CD8-positive, alpha-beta memory T cell (primary cell): ENCODE measurements around the gene PSMG4. TPM values are rescaled to one million over a fixed set of nuclear protein-coding genes. Genes with fewer than 3 reads are reported as not detected.

Source experiments
- CTCF ChIA-PET: fragments of 350-600 bp; sonication (Branson Sonifier 250); formaldehyde crosslinking; loops from one replicate; lab custom pipeline; 2021; ENCODE audit warnings: antibody characterized with exemption; lab: Charles Lee
- POLR2A ChIA-PET: fragments of 350-600 bp; sonication (Branson Sonifier 250); formaldehyde crosslinking; loops from one replicate; lab custom pipeline; 2021; ENCODE audit warnings: antibody characterized with exemption; lab: Charles Lee
- DNase-seq, 5 donors: peaks; one replicate each; pipeline versions ENCODE4 v3.0.0 to v3.0.0-alpha.2; 2020 to 2022; ENCODE audit warnings: mixed read lengths in 1 of 5
- H3K27ac ChIP-seq: one replicate; pipeline ENCODE4 v1.7.0; 2013; ENCODE audit warnings: low read depth, mild to moderate bottlenecking, low read length, moderate library complexity
- H3K27me3 ChIP-seq: 2 replicates; pipeline ENCODE4 v1.7.0; 2013; ENCODE audit warnings: low read length, mild to moderate bottlenecking; ENCODE audit not compliant: insufficient read depth, poor library complexity, severe bottlenecking
- H3K36me3 ChIP-seq: 2 replicates; pipeline ENCODE4 v1.7.0; 2013; ENCODE audit warnings: mild to moderate bottlenecking, low read length, moderate library complexity; ENCODE audit not compliant: insufficient read depth
- H3K4me1 ChIP-seq: 2 replicates; pipeline ENCODE4 v1.7.0; 2013; ENCODE audit warnings: mild to moderate bottlenecking, low read length, moderate library complexity; ENCODE audit not compliant: insufficient read depth
- H3K4me3 ChIP-seq: 2 replicates; pipeline ENCODE4 v1.7.0; 2013; ENCODE audit warnings: mild to moderate bottlenecking, low read length
- H3K9me3 ChIP-seq: 2 replicates; pipeline ENCODE4 v1.7.0; 2013; ENCODE audit warnings: mild to moderate bottlenecking, low read length
- H3K27ac Mint-ChIP-seq, 8 donors: one replicate each; pipeline ENCODE4 v1.8.0; 2020 to 2021; ENCODE audit warnings: mixed read lengths in 8 of 8, mild to moderate bottlenecking in 6 of 8, inconsistent platforms in 3 of 8, moderate library complexity in 3 of 8
- H3K27me3 Mint-ChIP-seq, 2 donors: one replicate each; pipeline ENCODE4 v1.8.0; 2020 to 2021; ENCODE audit warnings: mixed read lengths in 2 of 2, mild to moderate bottlenecking in 1 of 2, moderate library complexity in 1 of 2
- H3K36me3 Mint-ChIP-seq, 3 donors: one replicate each; pipeline ENCODE4 v1.8.0; 2020 to 2021; ENCODE audit warnings: mixed read lengths in 3 of 3, inconsistent platforms in 1 of 3, mild to moderate bottlenecking in 1 of 3
- H3K4me1 Mint-ChIP-seq, 3 donors: one replicate each; pipeline ENCODE4 v1.8.0; 2020 to 2021; ENCODE audit warnings: mixed read lengths in 3 of 3, inconsistent platforms in 1 of 3, mild to moderate bottlenecking in 1 of 3
- H3K4me3 Mint-ChIP-seq, 7 donors: one replicate each; pipeline ENCODE4 v1.8.0; 2020 to 2021; ENCODE audit warnings: mixed read lengths in 7 of 7, mild to moderate bottlenecking in 6 of 7, moderate library complexity in 4 of 7, inconsistent platforms in 2 of 7
- H3K9me3 Mint-ChIP-seq, 5 donors: one replicate each; pipeline ENCODE4 v1.8.0; 2020 to 2022; ENCODE audit warnings: mixed read lengths in 5 of 5, mild to moderate bottlenecking in 3 of 5, moderate library complexity in 2 of 5, inconsistent platforms in 1 of 5
- polyA plus RNA-seq: library from polyadenylated mRNA; unstranded; fragments of 300-500 nt; fragmentation: Illumina TruSeq; gene quantifications from one replicate; pipeline ENCODE4 v1.2.3, GENCODE V29; 2021
- total RNA-seq, 2 experiments: library from RNA; stranded (reverse); gene quantifications; one replicate each; pipeline ENCODE4 v1.2.3, GENCODE V29; 2021

The PSMG4 gene
- total RNA-seq (10 to 100 TPM; 24.4 to 25.2 TPM), polyA plus RNA-seq (50.4 TPM)

DNA sequence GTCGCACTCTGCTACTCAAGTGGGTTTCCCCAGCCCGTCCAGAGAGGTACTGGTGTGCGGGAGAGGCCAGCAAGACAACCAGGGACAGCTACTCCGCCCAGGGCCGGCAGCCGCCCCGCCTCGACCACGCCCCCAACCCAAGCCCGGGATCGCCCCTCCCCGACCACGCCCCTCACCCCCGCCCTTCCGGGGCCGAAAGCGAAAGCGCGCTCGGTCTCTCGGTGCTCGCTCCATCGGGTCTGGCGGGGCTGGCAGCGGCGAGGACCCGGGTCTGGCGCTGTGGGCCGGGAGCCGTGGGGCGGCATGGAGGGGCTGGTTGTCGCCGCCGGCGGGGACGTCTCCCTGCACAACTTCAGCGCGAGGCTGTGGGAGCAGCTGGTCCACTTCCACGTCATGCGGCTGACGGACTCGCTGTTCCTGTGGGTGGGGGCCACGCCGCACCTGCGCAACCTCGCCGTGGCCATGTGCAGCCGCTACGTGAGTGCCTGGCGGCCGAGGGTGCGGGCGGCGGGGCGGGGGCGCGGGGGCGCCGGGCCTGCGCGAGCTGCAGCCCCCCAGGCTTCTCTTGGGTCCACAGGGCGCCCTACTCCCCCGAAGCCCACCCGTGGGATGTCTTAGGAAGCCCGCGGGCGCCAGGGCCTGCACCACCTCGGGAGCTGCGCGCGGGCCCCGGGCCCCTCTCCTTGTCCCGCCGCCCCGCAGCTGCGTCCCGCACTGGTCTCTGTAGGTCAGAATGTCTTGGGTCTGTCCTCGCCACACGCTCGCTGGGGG, at the start of gene PSMG4:
Gene PSMG4 (plus strand): TSS at position 228 of the 771 bp plus-strand sequence. CDS start 76 bp downstream, at position 304.
- peaks cover 5% of the 10 kb centered on the region for H3K36me3 ChIP-seq
- Mint-ChIP-seq H3K27me3 (peaks cover 0 to 6% of the 10 kb centered on the region in 2 donors), H3K4me1 (peaks cover 38 to 47% (median 47%) of the 10 kb centered on the region in 3 donors), H3K4me3 (peak within 1 kb of the TSS; percentile 91 to 100 (median 96)), H3K36me3 (peaks cover 0 to 24% (median 0%) of the 10 kb centered on the region in 3 donors), H3K9me3 (no peaks in the 10 kb centered on the region), H3K27ac (peak within 1 kb of the TSS; percentile 85 to 99 (median 96))
- H3K4me1 ChIP-seq: peaks cover 33% of the 10 kb centered on the region
- ChIA-PET POLR2A (interaction anchor here (0.9 to 1.0 kb wide), 2 partner anchors 141 to 762 kb away, joined by 3 to 4 read pairs; partner anchors contain the start of gene BPHL), CTCF (interaction anchor here (0.8 to 2.2 kb wide), 7 partner anchors 7 to 138 kb away, joined by 3 to 7 read pairs (median 3); partner anchors contain the start of gene TUBB2A)
- no peaks in the 10 kb centered on the region for H3K27me3 ChIP-seq
- no peaks in the 10 kb centered on the region for H3K9me3 ChIP-seq
- H3K4me3 ChIP-seq: peak within 1 kb of the TSS; percentile 59
- H3K27ac ChIP-seq: peak within 1 kb of the TSS; percentile 65
- DNase-seq: peak; percentile 87 to 92 (median 92)

DNA sequence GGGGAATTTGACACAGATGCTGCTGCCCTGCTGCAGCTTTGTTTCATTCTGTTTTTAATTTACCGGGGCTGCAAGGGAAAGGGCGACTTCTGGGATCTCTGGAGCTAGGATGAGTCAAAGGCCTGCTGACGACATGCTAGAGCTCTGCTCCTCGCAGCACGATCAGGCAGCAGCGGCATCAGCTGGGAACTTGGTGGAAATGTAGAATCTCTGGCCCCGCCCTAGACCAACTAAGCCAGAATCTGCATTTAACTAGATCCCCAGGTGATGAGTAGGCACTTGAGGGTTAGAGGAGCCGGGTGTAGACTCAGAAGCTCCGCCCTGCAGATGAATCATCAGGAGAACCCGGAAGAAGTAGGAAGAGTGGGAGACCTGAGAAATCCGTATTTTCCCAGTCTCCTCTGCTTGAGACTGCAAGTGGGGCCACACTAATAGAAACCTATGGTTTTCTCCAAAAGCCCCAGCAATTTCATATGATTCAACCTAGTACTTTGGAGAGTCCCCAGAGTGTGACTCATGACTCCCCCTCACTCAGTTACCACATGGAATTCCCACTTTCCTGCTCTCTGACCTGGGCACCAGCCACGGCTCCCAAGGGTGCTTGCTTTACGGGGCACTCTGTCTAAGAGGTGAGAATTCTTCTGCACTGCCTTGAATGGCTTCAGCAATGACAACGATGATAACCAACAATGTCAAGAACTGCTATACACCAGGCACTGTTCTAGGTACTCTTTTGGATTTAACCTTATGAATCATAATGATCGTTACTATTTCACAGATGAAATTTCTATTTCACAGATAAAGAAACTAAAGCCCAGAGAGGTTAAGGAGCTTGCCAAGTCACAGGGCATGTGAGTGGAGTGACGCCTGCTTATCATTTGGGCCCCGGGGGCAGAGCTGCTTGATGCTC, 49.4 kb upstream of the PSMG4 start:
- H3K27ac ChIP-seq: peak overlapping the region; percentile 56
- H3K4me3 Mint-ChIP-seq: peak overlapping the region in 5 of 7 donors; percentile 34 to 62 (median 54)
- H3K4me1 ChIP-seq: no peaks in the 10 kb centered on the region
- CTCF ChIA-PET: interaction anchor here (0.9 to 2.0 kb wide), 3 partner anchors 22 to 84 kb away, joined by 3 to 6 read pairs (median 4); no protein-coding TSS in a partner anchor
- POLR2A ChIA-PET: no interaction called here
- no peak for DNase-seq
- H3K36me3 ChIP-seq: no peaks in the 10 kb centered on the region
- H3K27me3 Mint-ChIP-seq: peaks cover 10 to 46% of the 10 kb centered on the region in 2 donors
- no peaks in the 10 kb centered on the region for H3K9me3 ChIP-seq
- peaks cover 0 to 9% (median 2%) of the 10 kb centered on the region in 3 donors for H3K36me3 Mint-ChIP-seq
- H3K27ac Mint-ChIP-seq: peak overlapping the region in 1 of 8 donors; percentile 2
- peaks cover 4% of the 10 kb centered on the region for H3K27me3 ChIP-seq
- no peak overlapping the region for H3K4me3 ChIP-seq
- peaks cover 0 to 4% (median 2%) of the 10 kb centered on the region in 5 donors for H3K9me3 Mint-ChIP-seq
- peaks cover 10 to 16% (median 15%) of the 10 kb centered on the region in 3 donors for H3K4me1 Mint-ChIP-seq

DNA sequence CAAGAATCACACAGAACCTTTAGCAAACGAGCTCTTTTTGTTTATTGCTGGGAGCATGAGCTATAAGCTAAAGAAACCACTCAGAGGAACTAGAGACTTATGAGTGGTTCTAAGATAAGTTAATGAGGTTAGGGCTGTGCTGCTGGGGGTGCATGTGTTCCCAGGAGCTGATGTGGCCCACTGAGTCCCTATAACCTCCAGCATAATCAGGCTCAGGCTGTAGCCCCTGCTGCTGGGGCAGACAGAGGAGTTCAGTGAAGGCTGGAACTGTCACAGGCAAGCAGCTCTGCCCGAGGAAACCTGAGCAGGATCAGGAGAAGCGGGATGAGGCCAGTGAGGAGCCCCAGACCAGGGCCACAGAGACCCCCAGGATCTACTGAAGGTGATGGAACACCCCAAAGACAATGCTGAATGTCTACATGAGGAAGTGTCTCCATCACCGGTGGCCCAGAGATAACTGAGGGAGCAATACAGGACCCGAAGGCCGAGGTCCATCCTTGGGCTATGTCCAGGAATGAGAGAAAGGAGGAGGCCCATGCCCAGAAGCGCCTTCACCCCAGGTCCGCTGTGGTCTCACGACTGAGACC, 48.6 kb upstream of the PSMG4 start:
- ChIA-PET POLR2A (no interaction called here), CTCF (interaction anchor here (0.9 to 2.0 kb wide), 2 partner anchors 41 to 84 kb away, joined by 4 to 6 read pairs; no protein-coding TSS in a partner anchor)
- Histone ChIP-seq H3K27ac (peak overlapping the region; percentile 22), H3K4me1 (no peaks in the 10 kb centered on the region), H3K27me3 (peaks cover 4% of the 10 kb centered on the region), H3K4me3 (no peak overlapping the region), H3K9me3 (no peaks in the 10 kb centered on the region), H3K36me3 (no peaks in the 10 kb centered on the region)
- peaks cover 7 to 46% of the 10 kb centered on the region in 2 donors for H3K27me3 Mint-ChIP-seq
- H3K4me3 Mint-ChIP-seq: no peak overlapping the region
- H3K4me1 Mint-ChIP-seq: peaks cover 10 to 16% (median 15%) of the 10 kb centered on the region in 3 donors
- H3K27ac Mint-ChIP-seq: no peak overlapping the region
- DNase-seq: no peak
- H3K36me3 Mint-ChIP-seq: peaks cover 0 to 5% (median 0%) of the 10 kb centered on the region in 3 donors
- H3K9me3 Mint-ChIP-seq: no peaks in the 10 kb centered on the region

- no peak for DNase-seq
- H3K36me3 Mint-ChIP-seq: no peaks in the 10 kb centered on the region
- Histone ChIP-seq H3K4me1 (no peaks in the 10 kb centered on the region), H3K36me3 (no peaks in the 10 kb centered on the region), H3K27ac (peak overlapping the region; percentile 41), H3K4me3 (no peak overlapping the region), H3K27me3 (peaks cover 7% of the 10 kb centered on the region), H3K9me3 (no peaks in the 10 kb centered on the region)
- H3K4me3 Mint-ChIP-seq: no peak overlapping the region
- POLR2A ChIA-PET: interaction anchor here (0.6 kb wide), 1 partner anchor 86 kb away, joined by 3 read pairs; no protein-coding TSS in a partner anchor
- no peaks in the 10 kb centered on the region for H3K9me3 Mint-ChIP-seq
- peaks cover 13 to 46% of the 10 kb centered on the region in 2 donors for H3K27me3 Mint-ChIP-seq
- H3K4me1 Mint-ChIP-seq: peaks cover 10 to 16% (median 15%) of the 10 kb centered on the region in 3 donors
- H3K27ac Mint-ChIP-seq: no peak overlapping the region
- CTCF ChIA-PET: no interaction called here
These were observed 47.1 kb upstream of the PSMG4 start for GRCh38 chr6:3211681-3212080.

GRCh38 chr6:3212261-3212660, 46.5 kb upstream of the PSMG4 start:
- H3K27me3 Mint-ChIP-seq: peaks cover 13 to 47% of the 10 kb centered on the region in 2 donors
- H3K9me3 ChIP-seq: no peaks in the 10 kb centered on the region
- no peaks in the 10 kb centered on the region for H3K4me1 ChIP-seq
- H3K4me3 Mint-ChIP-seq: no peak overlapping the region
- DNase-seq: no peak
- no peaks in the 10 kb centered on the region for H3K36me3 Mint-ChIP-seq
- peaks cover 10 to 16% (median 15%) of the 10 kb centered on the region in 3 donors for H3K4me1 Mint-ChIP-seq
- no peaks in the 10 kb centered on the region for H3K9me3 Mint-ChIP-seq
- H3K4me3 ChIP-seq: no peak overlapping the region
- no peaks in the 10 kb centered on the region for H3K36me3 ChIP-seq
- CTCF ChIA-PET: no interaction called here
- peak overlapping the region; percentile 41 for H3K27ac ChIP-seq
- peaks cover 11% of the 10 kb centered on the region for H3K27me3 ChIP-seq
- POLR2A ChIA-PET: no interaction called here
- no peak overlapping the region for H3K27ac Mint-ChIP-seq

DNA sequence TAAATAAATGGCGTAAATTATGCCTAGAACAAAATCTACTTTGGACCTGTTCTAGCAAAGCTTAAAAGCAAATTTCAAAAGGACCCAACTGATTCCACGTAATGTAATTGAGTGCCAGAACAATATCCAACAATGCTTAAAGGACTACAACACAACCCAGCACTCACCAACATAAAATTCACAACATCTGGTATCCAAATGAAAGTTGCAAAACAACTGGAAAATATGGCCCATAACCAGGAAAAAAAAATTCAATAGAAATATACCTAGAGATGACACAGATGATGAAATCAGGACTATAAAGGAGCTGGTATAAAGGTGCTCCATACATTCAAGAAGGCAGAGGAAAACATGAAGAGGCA, 45.4 kb upstream of the PSMG4 start:
- POLR2A ChIA-PET: no interaction called here
- Histone ChIP-seq H3K4me3 (no peak overlapping the region), H3K36me3 (no peaks in the 10 kb centered on the region), H3K27me3 (peaks cover 18% of the 10 kb centered on the region), H3K9me3 (no peaks in the 10 kb centered on the region), H3K4me1 (no peaks in the 10 kb centered on the region), H3K27ac (no peak overlapping the region)
- H3K36me3 Mint-ChIP-seq: no peaks in the 10 kb centered on the region
- peaks cover 19 to 58% of the 10 kb centered on the region in 2 donors for H3K27me3 Mint-ChIP-seq
- H3K27ac Mint-ChIP-seq: no peak overlapping the region
- no peak for DNase-seq
- CTCF ChIA-PET: no interaction called here
- no peaks in the 10 kb centered on the region for H3K9me3 Mint-ChIP-seq
- H3K4me1 Mint-ChIP-seq: peaks cover 10 to 16% (median 14%) of the 10 kb centered on the region in 3 donors
- no peak overlapping the region for H3K4me3 Mint-ChIP-seq

- POLR2A ChIA-PET: no interaction called here
- CTCF ChIA-PET: interaction anchor here (0.7 to 1.3 kb wide), 2 partner anchors 48 to 58 kb away, joined by 3 read pairs; partner anchors contain the start of gene TUBB2A
- DNase-seq: no peak
- Histone ChIP-seq H3K36me3 (no peaks in the 10 kb centered on the region), H3K4me1 (no peaks in the 10 kb centered on the region), H3K9me3 (no peaks in the 10 kb centered on the region), H3K27me3 (peaks cover 18% of the 10 kb centered on the region), H3K4me3 (no peak overlapping the region), H3K27ac (no peak overlapping the region)
- H3K27ac Mint-ChIP-seq: no peak overlapping the region
- peaks cover 0 to under 1% (median 0%) of the 10 kb centered on the region in 3 donors for H3K4me1 Mint-ChIP-seq
- H3K9me3 Mint-ChIP-seq: no peaks in the 10 kb centered on the region
- peaks cover 19 to 60% of the 10 kb centered on the region in 2 donors for H3K27me3 Mint-ChIP-seq
- no peak overlapping the region for H3K4me3 Mint-ChIP-seq
- H3K36me3 Mint-ChIP-seq: no peaks in the 10 kb centered on the region
These were observed 43.8 kb upstream of the PSMG4 start for GRCh38 chr6:3214898-3215297.
